Duodenal mucosa (tissue), 2 donors: ENCODE measurements around the gene TMEM26.
A peak's percentile ranks its signal among the peaks of the same experiment; 100 is the strongest.
"Not testable (repeated sequence)": the region's sequence is repeated elsewhere in the genome, so short reads cannot be mapped to it uniquely, and the experiment has no call there.

ENCODE experiments used
- H3K27ac ChIP-seq: one replicate; pipeline ENCODE4 v1.7.0; 2013; ENCODE audit warnings: low read depth, low read length
- H3K27me3 ChIP-seq, 2 donors: one replicate each; pipeline ENCODE4 v1.7.0; 2013; ENCODE audit warnings: low read length in 2 of 2, control low read depth in 1 of 2; ENCODE audit not compliant: insufficient read depth in 2 of 2, control insufficient read depth in 1 of 2
- H3K36me3 ChIP-seq, 2 donors: one replicate each; pipeline ENCODE4 v1.7.0; 2013; ENCODE audit warnings: low read length in 2 of 2, control low read depth in 1 of 2; ENCODE audit not compliant: insufficient read depth in 2 of 2, control insufficient read depth in 1 of 2
- H3K4me1 ChIP-seq, 2 donors: one replicate each; pipeline ENCODE4 v1.7.0; 2013; ENCODE audit warnings: low read length in 2 of 2, control low read depth in 1 of 2; ENCODE audit not compliant: insufficient read depth in 2 of 2, control insufficient read depth in 1 of 2
- H3K4me3 ChIP-seq, 2 donors: one replicate each; pipeline ENCODE4 v1.7.0; 2013; ENCODE audit warnings: low read length in 2 of 2, low read depth in 1 of 2
- H3K9ac ChIP-seq, 2 donors: one replicate each; pipeline ENCODE4 v1.7.0; 2013; ENCODE audit warnings: low read length in 2 of 2, low read depth in 1 of 2
- H3K9me3 ChIP-seq, 2 donors: one replicate each; pipeline ENCODE4 v1.7.0; 2013; ENCODE audit warnings: low read length in 2 of 2, control low read depth in 1 of 2; ENCODE audit not compliant: control insufficient read depth in 1 of 2

The TMEM26 gene

DNA sequence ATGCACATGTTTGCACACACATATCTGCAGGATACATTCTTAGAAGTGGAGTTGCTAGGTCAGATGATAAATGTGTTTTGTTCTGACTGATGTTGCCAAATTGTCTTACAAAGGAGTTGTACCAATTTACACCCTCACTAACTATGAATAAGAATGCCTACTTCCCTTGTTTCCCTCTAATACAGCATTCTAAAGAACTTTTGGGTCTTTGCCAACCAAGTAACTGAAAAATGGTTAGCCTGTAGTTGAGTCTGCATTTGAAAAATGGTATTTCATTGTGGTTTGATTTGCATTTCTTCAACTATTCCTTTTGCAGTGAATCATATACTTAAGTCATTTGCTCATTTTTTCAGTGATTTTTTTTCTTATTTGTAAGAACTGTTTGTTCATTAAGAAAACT lies 48.4 kb downstream of the TMEM26 start:
- no peak overlapping the region for H3K4me3 ChIP-seq
- no peaks in the 10 kb centered on the region for H3K27me3 ChIP-seq
- no peaks in the 10 kb centered on the region for H3K9me3 ChIP-seq
- H3K9ac ChIP-seq, result no peak overlapping the region
- H3K36me3 ChIP-seq, result no peaks in the 10 kb centered on the region
- no peak overlapping the region for H3K27ac ChIP-seq
- H3K4me1 ChIP-seq, result no peaks in the 10 kb centered on the region

DNA sequence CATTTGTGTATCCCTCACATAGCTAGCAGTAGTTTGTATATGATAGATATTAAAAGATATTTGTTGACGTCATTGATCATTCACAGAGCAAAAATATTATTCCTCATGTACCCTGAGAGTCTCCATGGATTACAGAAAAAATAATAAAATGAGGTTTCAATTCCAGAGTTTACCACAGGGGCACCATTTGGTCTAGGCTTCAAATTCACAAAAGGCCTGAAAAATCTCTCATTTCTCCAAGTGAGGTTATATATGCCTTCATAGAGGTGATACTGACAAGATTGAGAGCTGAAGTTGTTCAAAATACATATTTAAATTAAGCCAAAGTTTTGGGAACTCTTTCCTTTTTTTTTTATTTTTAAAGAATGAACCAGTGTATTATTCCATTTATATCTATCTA lies 52.7 kb downstream of the TMEM26 start:
- Histone ChIP-seq H3K27ac (no peak overlapping the region), H3K4me3 (no peak overlapping the region), H3K36me3 (no peaks in the 10 kb centered on the region), H3K9ac (no peak overlapping the region), H3K4me1 (peaks cover 0 to 10% of the 10 kb centered on the region in 2 donors), H3K9me3 (no peaks in the 10 kb centered on the region), H3K27me3 (no peaks in the 10 kb centered on the region)

DNA sequence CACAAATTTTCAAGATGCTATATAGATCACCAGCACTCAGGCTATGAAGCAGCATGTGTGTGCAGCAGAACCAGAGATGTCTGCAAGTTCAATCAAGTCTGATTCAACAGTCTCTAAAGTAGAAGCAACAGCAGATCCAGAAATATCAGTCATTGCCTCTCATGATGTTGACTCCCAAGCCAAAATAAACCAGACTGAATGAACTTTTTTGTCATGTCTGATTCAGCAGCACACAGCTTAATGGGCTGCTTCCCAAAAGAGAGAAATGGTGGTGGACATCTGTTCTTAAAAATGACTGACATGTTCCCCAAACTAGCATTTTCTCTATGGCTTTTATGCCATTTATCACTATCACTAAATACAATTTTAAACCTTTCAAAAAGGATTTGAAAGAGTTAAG lies 53.8 kb downstream of the TMEM26 start:
- no peak overlapping the region for H3K9ac ChIP-seq
- H3K27me3 ChIP-seq, result no peaks in the 10 kb centered on the region
- H3K4me1 ChIP-seq, result peaks cover 0 to 10% of the 10 kb centered on the region in 2 donors
- H3K27ac ChIP-seq, result no peak overlapping the region
- no peaks in the 10 kb centered on the region for H3K9me3 ChIP-seq
- no peak overlapping the region for H3K4me3 ChIP-seq
- H3K36me3 ChIP-seq, result no peaks in the 10 kb centered on the region

DNA sequence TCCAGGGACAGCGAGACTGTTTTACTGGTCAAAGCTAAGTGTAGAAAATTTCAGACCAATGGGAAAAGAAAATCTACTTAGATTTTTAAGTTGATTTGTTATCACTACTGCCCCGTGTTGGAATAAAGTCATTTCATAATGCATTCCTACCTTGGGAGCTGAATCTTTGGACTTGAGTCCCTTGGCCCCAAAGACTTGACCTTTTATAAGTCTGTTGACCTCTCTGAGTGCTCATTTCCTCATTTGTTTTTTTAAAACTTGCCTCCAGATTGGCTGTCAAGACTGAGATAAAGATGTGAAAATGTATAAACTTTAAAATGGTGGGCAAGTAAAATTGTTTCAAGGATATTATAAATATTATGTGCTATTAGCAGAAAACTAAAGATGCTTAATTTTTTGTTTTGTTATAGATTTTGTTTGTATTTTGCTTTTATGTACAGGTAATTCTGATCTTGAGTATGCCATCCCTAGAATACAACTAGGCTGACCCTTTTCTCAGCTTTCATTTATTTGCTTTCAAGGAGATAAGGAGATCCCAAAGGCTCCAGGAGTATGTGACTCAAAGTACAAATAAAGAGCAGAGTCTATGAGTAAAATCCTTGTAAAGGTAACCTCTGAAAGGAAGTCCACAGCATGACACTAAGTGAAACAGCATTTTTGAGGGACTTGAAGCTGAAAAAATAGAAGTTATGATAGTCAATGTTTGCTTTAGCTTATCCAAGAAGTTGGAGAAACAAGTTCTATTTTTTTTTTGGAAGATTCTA lies 54.6 kb downstream of the TMEM26 start:
- no peaks in the 10 kb centered on the region for H3K36me3 ChIP-seq
- H3K9ac ChIP-seq, result no peak overlapping the region
- peaks cover 0 to 10% of the 10 kb centered on the region in 2 donors for H3K4me1 ChIP-seq
- H3K27me3 ChIP-seq, result no peaks in the 10 kb centered on the region
- H3K9me3 ChIP-seq, result no peaks in the 10 kb centered on the region
- peak overlapping the region in 1 of 2 donors; percentile 65 for H3K4me3 ChIP-seq
- no peak overlapping the region for H3K27ac ChIP-seq

DNA sequence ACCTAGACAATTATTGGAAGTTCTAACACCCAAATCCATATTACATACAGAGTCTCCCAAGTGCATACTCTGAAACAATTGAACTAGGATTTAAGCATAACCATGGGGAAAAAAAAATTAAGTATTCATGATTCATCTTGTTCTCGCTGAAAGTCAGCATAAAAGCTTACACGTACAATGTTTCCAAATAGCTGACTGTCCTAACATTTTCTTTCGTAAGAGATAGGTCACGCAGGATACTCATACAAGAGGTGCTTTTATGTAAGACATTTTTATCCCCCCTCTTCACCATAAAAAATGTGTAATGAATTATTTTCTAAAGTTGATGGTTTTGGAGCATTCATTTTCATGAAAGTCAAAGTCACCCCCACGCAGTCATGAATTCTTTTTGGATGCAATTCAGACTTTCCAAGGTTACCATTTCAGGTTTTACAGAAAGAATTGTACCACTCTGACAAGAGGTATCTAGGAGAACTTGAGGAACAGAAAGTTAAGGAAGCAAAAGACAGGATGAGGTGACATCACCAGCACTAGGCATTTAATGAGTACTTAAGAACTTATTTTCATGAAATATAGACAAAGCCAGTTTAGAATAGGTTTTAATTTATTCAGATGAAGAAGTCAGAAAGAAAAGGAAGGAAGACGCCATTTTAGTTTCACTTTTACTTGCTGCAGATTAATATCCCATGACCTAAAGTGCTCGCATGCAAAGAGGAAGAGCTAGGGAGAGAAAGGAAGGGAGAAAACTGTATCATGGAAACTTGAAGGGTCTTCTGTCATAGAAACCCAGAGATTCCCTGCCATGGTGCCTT lies 55.8 kb downstream of the TMEM26 start:
- H3K9ac ChIP-seq, result peak overlapping the region in 1 of 2 donors; percentile 5
- H3K27ac ChIP-seq, result no peak overlapping the region
- no peaks in the 10 kb centered on the region for H3K36me3 ChIP-seq
- no peaks in the 10 kb centered on the region for H3K9me3 ChIP-seq
- H3K4me1 ChIP-seq, result peaks cover 0 to 10% of the 10 kb centered on the region in 2 donors
- H3K4me3 ChIP-seq, result peak overlapping the region; percentile 63 to 65
- H3K27me3 ChIP-seq, result no peaks in the 10 kb centered on the region

DNA sequence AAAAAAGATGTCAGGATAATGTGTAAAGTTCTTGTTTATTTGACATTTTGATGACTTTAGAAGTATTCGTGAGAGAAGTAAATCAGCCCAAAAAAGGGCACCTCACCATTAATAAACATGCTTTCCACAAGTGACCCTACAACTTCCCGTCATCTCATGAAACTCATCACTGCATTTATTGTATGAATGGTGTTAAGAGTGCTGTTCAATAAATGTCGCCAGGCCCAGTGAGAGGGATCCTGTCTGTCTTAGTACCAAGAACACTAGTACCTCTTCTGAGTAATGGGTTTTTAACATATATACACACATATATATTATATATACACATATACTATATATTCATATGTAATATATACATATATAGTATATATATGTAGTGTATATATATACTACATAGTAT lies 61.9 kb downstream of the TMEM26 start:
- Histone ChIP-seq H3K36me3 (no peaks in the 10 kb centered on the region), H3K4me1 (no peaks in the 10 kb centered on the region), H3K27me3 (no peaks in the 10 kb centered on the region), H3K9me3 (no peaks in the 10 kb centered on the region), H3K4me3 (no peak overlapping the region), H3K27ac (no peak overlapping the region), H3K9ac (no peak overlapping the region)

DNA sequence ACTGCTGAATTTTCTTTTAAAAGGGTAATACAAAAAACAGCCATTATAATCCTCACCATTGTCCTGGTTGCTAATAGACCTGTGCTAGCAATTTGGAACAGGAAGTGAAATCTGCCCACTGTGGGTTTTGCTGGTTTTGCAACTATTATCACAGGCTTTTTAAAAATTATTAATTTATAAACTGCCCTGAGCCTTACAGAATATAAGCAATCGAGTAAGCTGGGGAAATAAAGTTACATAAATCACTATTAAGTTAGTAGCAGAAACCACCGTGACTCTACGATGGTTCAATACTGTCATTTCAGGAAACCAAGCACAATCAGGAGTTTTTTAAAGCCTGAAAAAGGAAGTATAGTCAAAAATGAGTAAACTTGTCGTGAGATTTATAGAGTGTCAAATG lies 62.3 kb downstream of the TMEM26 start:
- H3K4me3 ChIP-seq, result no peak overlapping the region
- H3K4me1 ChIP-seq, result no peaks in the 10 kb centered on the region
- no peak overlapping the region for H3K9ac ChIP-seq
- no peak overlapping the region for H3K27ac ChIP-seq
- H3K36me3 ChIP-seq, result no peaks in the 10 kb centered on the region
- no peaks in the 10 kb centered on the region for H3K9me3 ChIP-seq
- no peaks in the 10 kb centered on the region for H3K27me3 ChIP-seq

DNA sequence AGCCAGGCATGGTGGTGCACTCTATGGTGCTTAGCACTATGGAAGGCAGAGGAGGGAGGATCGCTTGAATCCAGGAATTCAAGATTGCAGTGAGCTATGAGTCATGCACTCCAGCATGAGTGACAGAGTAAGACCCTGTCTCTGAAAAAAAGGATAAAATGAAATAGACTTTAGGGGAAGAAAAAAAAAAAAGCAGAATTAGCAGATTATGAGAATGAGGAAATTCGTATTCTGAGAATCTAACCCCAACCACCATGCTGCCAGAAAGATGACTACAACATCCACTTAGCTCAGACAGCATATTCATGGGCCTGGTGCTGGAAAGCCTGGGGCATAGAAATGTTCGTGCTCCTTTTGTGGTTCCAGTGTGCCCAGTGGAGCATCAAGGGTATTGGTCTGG lies 63.3 kb downstream of the TMEM26 start:
- Histone ChIP-seq H3K9me3 (no peaks in the 10 kb centered on the region), H3K9ac (no peak overlapping the region), H3K27me3 (no peaks in the 10 kb centered on the region), H3K4me3 (no peak overlapping the region), H3K4me1 (no peaks in the 10 kb centered on the region), H3K36me3 (no peaks in the 10 kb centered on the region), H3K27ac (no peak overlapping the region)

DNA sequence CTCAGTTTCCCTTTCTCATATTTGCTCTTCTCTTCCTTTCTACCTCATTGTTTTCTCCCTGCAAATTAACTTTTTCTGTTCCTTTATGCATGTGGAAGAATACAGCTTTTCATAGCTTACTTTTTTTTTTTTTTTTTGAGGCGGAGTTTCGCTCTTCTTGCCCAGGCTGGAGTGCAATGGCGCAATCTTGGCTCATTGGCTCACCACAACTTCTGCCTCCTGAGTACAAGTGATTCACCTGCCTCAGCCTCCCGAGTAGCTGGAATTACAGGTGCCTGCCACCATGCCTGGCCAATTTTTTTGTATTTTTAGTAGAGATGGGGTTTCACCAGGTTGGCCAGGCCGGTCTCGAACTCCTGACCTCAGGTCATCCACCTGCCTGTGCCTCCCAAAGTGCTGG lies 64.2 kb downstream of the TMEM26 start:
- not testable (repeated sequence) for H3K27ac ChIP-seq, H3K4me3 ChIP-seq, H3K4me1 ChIP-seq, H3K36me3 ChIP-seq, H3K27me3 ChIP-seq, H3K9me3 ChIP-seq, H3K9ac ChIP-seq

DNA sequence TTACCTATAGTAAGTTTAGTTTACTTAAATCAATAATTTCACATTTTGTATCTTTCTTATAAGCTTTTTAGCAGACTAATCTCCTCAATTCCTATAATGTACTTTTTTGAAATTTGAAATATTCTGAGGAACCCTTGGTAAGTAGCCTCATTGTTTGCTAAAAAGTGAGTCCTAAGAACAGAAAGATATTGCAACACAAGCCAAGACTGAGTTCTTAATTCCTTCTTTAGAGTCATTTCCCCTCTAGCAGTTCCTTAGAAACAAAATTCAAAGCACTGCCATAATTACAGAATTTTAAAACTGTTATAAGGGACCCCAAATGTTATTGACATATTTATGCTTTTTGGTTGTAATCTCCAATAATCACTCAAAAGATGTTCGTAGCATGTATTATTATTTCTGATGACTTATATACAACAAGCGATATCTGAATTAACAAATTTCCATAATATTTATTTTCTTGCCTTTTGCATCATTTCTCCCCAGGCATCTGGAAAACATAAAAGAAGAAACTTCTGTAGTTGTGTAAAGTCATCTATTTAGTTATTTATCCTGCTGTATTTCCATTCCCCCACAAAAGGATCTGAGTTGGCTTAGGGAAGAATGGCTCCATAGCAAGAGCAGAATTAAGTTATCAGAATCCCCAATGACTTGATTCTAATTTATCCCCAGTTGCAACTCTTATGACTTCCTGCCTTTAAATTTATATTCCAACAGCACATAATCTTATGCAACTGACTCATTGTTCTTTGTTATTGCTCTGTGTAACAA lies 67.8 kb downstream of the TMEM26 start:
- H3K9me3 ChIP-seq, result no peaks in the 10 kb centered on the region
- H3K9ac ChIP-seq, result no peak overlapping the region
- no peak overlapping the region for H3K27ac ChIP-seq
- H3K27me3 ChIP-seq, result no peaks in the 10 kb centered on the region
- H3K4me1 ChIP-seq, result no peaks in the 10 kb centered on the region
- H3K4me3 ChIP-seq, result no peak overlapping the region
- H3K36me3 ChIP-seq, result no peaks in the 10 kb centered on the region
